Measurements from ENCODE around the gene DPP3.

DNA sequence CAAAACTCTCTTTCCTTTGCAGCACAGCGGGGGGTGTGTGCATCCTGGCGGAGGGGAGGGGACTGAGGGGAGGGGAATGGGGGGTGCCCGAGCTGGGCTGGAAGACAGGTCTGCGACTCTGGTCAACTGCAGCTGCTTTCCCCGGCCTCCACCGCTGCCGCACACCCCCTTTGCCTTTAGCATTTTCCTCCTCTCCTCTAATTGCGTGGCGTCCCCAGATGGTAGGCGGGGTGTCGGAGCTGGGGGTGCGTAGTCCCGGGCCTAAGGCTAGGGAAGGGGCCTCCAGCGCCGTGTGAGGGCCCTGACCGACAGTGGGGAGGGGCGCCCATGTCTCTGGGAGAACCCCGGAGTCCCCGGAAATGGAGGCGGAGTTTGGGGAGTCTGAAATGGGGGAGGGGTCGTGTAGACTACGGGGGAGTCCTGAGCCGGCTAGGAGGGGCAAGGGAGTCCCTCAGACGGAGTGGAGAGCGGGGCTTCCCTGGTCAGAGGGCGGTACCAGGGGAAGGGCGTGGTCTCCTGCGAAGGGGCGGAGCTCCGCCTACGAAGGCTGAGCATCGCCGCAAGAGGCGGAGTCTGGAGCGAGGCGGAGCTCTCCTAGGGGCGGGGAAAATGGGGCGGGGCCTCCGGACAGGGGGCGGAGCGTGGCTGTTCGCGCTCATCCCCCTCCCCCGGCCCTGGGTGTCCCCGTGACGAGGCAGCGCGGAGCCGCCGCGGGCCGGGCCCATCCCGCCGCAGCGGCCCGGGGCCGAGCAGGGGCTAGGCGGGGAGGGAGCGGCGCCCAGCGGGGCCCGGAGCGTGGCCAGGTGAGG is 13.8 kb upstream of the DPP3 start, which contains the start of gene PELI3:
- TF ChIP-seq, protein P1, sequence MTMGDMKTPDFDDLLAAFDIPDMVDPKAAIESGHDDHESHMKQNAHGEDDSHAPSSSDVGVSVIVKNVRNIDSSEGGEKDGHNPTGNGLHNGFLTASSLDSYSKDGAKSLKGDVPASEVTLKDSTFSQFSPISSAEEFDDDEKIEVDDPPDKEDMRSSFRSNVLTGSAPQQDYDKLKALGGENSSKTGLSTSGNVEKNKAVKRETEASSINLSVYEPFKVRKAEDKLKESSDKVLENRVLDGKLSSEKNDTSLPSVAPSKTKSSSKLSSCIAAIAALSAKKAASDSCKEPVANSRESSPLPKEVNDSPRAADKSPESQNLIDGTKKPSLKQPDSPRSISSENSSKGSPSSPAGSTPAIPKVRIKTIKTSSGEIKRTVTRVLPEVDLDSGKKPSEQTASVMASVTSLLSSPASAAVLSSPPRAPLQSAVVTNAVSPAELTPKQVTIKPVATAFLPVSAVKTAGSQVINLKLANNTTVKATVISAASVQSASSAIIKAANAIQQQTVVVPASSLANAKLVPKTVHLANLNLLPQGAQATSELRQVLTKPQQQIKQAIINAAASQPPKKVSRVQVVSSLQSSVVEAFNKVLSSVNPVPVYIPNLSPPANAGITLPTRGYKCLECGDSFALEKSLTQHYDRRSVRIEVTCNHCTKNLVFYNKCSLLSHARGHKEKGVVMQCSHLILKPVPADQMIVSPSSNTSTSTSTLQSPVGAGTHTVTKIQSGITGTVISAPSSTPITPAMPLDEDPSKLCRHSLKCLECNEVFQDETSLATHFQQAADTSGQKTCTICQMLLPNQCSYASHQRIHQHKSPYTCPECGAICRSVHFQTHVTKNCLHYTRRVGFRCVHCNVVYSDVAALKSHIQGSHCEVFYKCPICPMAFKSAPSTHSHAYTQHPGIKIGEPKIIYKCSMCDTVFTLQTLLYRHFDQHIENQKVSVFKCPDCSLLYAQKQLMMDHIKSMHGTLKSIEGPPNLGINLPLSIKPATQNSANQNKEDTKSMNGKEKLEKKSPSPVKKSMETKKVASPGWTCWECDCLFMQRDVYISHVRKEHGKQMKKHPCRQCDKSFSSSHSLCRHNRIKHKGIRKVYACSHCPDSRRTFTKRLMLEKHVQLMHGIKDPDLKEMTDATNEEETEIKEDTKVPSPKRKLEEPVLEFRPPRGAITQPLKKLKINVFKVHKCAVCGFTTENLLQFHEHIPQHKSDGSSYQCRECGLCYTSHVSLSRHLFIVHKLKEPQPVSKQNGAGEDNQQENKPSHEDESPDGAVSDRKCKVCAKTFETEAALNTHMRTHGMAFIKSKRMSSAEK (CRISPR knock-in tag; IDR thresholded peaks at IDR 0.05; ENCODE audit: borderline replicate concordance), result no peak
- TF ChIP-seq, protein P2, sequence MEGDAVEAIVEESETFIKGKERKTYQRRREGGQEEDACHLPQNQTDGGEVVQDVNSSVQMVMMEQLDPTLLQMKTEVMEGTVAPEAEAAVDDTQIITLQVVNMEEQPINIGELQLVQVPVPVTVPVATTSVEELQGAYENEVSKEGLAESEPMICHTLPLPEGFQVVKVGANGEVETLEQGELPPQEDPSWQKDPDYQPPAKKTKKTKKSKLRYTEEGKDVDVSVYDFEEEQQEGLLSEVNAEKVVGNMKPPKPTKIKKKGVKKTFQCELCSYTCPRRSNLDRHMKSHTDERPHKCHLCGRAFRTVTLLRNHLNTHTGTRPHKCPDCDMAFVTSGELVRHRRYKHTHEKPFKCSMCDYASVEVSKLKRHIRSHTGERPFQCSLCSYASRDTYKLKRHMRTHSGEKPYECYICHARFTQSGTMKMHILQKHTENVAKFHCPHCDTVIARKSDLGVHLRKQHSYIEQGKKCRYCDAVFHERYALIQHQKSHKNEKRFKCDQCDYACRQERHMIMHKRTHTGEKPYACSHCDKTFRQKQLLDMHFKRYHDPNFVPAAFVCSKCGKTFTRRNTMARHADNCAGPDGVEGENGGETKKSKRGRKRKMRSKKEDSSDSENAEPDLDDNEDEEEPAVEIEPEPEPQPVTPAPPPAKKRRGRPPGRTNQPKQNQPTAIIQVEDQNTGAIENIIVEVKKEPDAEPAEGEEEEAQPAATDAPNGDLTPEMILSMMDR (IDR thresholded peaks at IDR 0.05), result no peak
- TF ChIP-seq ATF1 (CRISPR knock-in tag; IDR thresholded peaks at IDR 0.05) (no peak), CREB1 (CRISPR knock-in tag; IDR thresholded peaks at IDR 0.05) (no peak), TEAD1 (CRISPR knock-in tag; IDR thresholded peaks at IDR 0.05) (no peak), CBFB (CRISPR knock-in tag; IDR thresholded peaks at IDR 0.05; ENCODE audit: low read depth) (no peak), ELF4 (CRISPR knock-in tag; IDR thresholded peaks at IDR 0.05; ENCODE audit: low read depth) (no peak), ZNF138 (CRISPR knock-in tag; conservative IDR thresholded peaks at IDR 0.05) (no peak), ZNF317 (CRISPR knock-in tag; IDR thresholded peaks at IDR 0.05; ENCODE audit: borderline replicate concordance, low read depth) (no peak)
- TF ChIP-seq, protein P3, sequence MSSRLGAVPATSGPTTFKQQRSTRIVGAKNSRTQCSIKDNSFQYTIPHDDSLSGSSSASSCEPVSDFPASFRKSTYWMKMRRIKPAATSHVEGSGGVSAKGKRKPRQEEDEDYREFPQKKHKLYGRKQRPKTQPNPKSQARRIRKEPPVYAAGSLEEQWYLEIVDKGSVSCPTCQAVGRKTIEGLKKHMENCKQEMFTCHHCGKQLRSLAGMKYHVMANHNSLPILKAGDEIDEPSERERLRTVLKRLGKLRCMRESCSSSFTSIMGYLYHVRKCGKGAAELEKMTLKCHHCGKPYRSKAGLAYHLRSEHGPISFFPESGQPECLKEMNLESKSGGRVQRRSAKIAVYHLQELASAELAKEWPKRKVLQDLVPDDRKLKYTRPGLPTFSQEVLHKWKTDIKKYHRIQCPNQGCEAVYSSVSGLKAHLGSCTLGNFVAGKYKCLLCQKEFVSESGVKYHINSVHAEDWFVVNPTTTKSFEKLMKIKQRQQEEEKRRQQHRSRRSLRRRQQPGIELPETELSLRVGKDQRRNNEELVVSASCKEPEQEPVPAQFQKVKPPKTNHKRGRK (CRISPR knock-in tag; IDR thresholded peaks at IDR 0.05; ENCODE audit: borderline replicate concordance), result no peak
- TF ChIP-seq, protein P4, sequence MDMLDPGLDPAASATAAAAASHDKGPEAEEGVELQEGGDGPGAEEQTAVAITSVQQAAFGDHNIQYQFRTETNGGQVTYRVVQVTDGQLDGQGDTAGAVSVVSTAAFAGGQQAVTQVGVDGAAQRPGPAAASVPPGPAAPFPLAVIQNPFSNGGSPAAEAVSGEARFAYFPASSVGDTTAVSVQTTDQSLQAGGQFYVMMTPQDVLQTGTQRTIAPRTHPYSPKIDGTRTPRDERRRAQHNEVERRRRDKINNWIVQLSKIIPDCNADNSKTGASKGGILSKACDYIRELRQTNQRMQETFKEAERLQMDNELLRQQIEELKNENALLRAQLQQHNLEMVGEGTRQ (CRISPR knock-in tag; IDR thresholded peaks at IDR 0.05), result no peak; the same call in 1 of the 2 replicates
- TF ChIP-seq, protein P5, sequence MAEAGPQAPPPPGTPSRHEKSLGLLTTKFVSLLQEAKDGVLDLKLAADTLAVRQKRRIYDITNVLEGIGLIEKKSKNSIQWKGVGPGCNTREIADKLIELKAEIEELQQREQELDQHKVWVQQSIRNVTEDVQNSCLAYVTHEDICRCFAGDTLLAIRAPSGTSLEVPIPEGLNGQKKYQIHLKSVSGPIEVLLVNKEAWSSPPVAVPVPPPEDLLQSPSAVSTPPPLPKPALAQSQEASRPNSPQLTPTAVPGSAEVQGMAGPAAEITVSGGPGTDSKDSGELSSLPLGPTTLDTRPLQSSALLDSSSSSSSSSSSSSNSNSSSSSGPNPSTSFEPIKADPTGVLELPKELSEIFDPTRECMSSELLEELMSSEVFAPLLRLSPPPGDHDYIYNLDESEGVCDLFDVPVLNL (CRISPR knock-in tag; IDR thresholded peaks at IDR 0.05; ENCODE audit: borderline replicate concordance, low read depth), result no peak
- TF ChIP-seq, protein P6, sequence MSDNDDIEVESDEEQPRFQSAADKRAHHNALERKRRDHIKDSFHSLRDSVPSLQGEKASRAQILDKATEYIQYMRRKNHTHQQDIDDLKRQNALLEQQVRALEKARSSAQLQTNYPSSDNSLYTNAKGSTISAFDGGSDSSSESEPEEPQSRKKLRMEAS (CRISPR knock-in tag; IDR thresholded peaks at IDR 0.05), result 0 out of 2 replicates have a peak, but pooled peaks have one; percentile 26
- TF ChIP-seq, protein P7, sequence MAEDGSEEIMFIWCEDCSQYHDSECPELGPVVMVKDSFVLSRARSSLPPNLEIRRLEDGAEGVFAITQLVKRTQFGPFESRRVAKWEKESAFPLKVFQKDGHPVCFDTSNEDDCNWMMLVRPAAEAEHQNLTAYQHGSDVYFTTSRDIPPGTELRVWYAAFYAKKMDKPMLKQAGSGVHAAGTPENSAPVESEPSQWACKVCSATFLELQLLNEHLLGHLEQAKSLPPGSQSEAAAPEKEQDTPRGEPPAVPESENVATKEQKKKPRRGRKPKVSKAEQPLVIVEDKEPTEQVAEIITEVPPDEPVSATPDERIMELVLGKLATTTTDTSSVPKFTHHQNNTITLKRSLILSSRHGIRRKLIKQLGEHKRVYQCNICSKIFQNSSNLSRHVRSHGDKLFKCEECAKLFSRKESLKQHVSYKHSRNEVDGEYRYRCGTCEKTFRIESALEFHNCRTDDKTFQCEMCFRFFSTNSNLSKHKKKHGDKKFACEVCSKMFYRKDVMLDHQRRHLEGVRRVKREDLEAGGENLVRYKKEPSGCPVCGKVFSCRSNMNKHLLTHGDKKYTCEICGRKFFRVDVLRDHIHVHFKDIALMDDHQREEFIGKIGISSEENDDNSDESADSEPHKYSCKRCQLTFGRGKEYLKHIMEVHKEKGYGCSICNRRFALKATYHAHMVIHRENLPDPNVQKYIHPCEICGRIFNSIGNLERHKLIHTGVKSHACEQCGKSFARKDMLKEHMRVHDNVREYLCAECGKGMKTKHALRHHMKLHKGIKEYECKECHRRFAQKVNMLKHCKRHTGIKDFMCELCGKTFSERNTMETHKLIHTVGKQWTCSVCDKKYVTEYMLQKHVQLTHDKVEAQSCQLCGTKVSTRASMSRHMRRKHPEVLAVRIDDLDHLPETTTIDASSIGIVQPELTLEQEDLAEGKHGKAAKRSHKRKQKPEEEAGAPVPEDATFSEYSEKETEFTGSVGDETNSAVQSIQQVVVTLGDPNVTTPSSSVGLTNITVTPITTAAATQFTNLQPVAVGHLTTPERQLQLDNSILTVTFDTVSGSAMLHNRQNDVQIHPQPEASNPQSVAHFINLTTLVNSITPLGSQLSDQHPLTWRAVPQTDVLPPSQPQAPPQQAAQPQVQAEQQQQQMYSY (CRISPR knock-in tag; IDR thresholded peaks at IDR 0.05), result no peak

Data from WTC11 (cell line).